ENCODE measurements around the gene PCNT.
"Not testable (repeated sequence)": the region's sequence is repeated elsewhere in the genome, so short reads cannot be mapped to it uniquely, and the experiment has no call there.

PCNT gene

GRCh38 chr21:46427516-46427915 is 103.6 kb downstream of the PCNT start:
- no peak for DNase-seq (ENCODE audit: low read depth, low spot score)

- no peak for DNase-seq (ENCODE audit: low read depth, low spot score)
Measured at GRCh38 chr21:46428286-46428685, 104.3 kb downstream of the PCNT start.

GRCh38 chr21:46428987-46429710 is 105.2 kb downstream of the PCNT start:
- no peak for DNase-seq (ENCODE audit: low read depth, low spot score)

GRCh38 chr21:46429754-46430681 is 106.1 kb downstream of the PCNT start:
- DNase-seq (ENCODE audit: low read depth, low spot score): no peak

- no peak for DNase-seq (ENCODE audit: low read depth, low spot score)
Measured at GRCh38 chr21:46431448-46431847, 107.5 kb downstream of the PCNT start.

GRCh38 chr21:46431884-46432488 is 108.0 kb downstream of the PCNT start:
- no peak for DNase-seq (ENCODE audit: low read depth, low spot score)

- not testable (repeated sequence) for DNase-seq (ENCODE audit: low read depth, low spot score)
Measured at GRCh38 chr21:46433116-46433515, 109.2 kb downstream of the PCNT start.

GRCh38 chr21:46434322-46434958 is 110.5 kb downstream of the PCNT start:
- DNase-seq (ENCODE audit: low read depth, low spot score): no peak

- DNase-seq (ENCODE audit: low read depth, low spot score): no peak
Measured at GRCh38 chr21:46435786-46436227, 111.9 kb downstream of the PCNT start.

- no peak for DNase-seq (ENCODE audit: low read depth, low spot score)
Measured at GRCh38 chr21:46436621-46437020, 112.7 kb downstream of the PCNT start.

GRCh38 chr21:46437096-46437498 is 113.1 kb downstream of the PCNT start:
- no peak for DNase-seq (ENCODE audit: low read depth, low spot score)

- DNase-seq (ENCODE audit: low read depth, low spot score): no peak
Measured at GRCh38 chr21:46437511-46437910, 113.6 kb downstream of the PCNT start.

- DNase-seq (ENCODE audit: low read depth, low spot score): no peak
Measured at GRCh38 chr21:46438241-46438640, 114.3 kb downstream of the PCNT start.

- DNase-seq (ENCODE audit: low read depth, low spot score): no peak
Measured at GRCh38 chr21:46439906-46440305, 116.0 kb downstream of the PCNT start.

- no peak for DNase-seq (ENCODE audit: low read depth, low spot score)
Measured at GRCh38 chr21:46441331-46441730, 117.4 kb downstream of the PCNT start.

GRCh38 chr21:46441961-46442498 is 118.1 kb downstream of the PCNT start:
- no peak for DNase-seq (ENCODE audit: low read depth, low spot score)

GRCh38 chr21:46442938-46443337 is 119.0 kb downstream of the PCNT start:
- DNase-seq (ENCODE audit: low read depth, low spot score): no peak

- no peak for DNase-seq (ENCODE audit: low read depth, low spot score)
Measured at GRCh38 chr21:46443910-46444309, 120.0 kb downstream of the PCNT start.

GRCh38 chr21:46448108-46448507 is 124.2 kb downstream of the PCNT start:
- no peak for DNase-seq (ENCODE audit: low read depth, low spot score)

- not testable (repeated sequence) for DNase-seq (ENCODE audit: low read depth, low spot score)
Measured at GRCh38 chr21:46448855-46449254, 124.9 kb downstream of the PCNT start.

GRCh38 chr21:46452710-46453109 is 128.8 kb downstream of the PCNT start:
- no peak for DNase-seq (ENCODE audit: low read depth, low spot score)
